Measurements from ENCODE around the gene IGFBP3. TPM values are rescaled to one million over a fixed set of nuclear protein-coding genes. Genes with fewer than 3 reads are reported as not detected.

The IGFBP3 gene
- total and polyA plus RNA-seq, 2 of the 13 experiments (the other 11 are each of a cell fraction or from before 2014, with no cell fraction given) = 57.5 TPM; not detected in 1

DNA sequence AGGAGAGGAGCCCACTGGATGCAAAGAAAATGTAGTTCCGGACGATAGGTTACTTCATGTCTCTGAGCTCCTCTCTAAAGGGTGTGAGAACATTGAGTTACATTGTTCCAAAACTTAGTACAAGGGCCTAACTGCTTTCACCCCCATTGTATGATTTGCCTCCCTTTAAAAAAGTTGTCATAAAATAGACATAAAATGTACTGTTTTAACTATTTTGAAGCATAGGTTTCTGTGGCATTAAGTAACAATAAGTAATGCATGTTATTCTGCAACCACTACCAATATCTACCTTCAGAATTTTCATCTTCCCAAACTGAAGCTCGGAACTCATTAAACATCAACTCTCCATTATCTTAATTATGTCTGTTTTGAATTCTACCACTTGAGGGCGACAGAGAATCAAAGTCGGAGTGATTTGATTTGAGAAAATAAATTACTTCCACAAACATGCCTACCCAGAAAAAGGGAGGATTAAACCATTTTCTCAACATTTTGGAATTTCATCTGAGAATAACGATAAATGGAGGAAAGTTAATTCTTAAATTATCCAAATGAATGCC is 30.1 kb downstream of the IGFBP3 start (continued):
- TF ChIP-seq, protein P1, sequence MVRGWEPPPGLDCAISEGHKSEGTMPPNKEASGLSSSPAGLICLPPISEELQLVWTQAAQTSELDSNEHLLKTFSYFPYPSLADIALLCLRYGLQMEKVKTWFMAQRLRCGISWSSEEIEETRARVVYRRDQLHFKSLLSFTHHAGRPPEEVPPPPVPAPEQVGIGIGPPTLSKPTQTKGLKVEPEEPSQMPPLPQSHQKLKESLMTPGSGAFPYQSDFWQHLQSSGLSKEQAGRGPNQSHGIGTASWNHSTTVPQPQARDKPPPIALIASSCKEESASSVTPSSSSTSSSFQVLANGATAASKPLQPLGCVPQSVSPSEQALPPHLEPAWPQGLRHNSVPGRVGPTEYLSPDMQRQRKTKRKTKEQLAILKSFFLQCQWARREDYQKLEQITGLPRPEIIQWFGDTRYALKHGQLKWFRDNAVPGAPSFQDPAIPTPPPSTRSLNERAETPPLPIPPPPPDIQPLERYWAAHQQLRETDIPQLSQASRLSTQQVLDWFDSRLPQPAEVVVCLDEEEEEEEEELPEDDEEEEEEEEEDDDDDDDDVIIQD (CRISPR knock-in tag; IDR thresholded peaks at IDR 0.05; ENCODE audit: low read depth) = no peak
- TF ChIP-seq, protein P2, sequence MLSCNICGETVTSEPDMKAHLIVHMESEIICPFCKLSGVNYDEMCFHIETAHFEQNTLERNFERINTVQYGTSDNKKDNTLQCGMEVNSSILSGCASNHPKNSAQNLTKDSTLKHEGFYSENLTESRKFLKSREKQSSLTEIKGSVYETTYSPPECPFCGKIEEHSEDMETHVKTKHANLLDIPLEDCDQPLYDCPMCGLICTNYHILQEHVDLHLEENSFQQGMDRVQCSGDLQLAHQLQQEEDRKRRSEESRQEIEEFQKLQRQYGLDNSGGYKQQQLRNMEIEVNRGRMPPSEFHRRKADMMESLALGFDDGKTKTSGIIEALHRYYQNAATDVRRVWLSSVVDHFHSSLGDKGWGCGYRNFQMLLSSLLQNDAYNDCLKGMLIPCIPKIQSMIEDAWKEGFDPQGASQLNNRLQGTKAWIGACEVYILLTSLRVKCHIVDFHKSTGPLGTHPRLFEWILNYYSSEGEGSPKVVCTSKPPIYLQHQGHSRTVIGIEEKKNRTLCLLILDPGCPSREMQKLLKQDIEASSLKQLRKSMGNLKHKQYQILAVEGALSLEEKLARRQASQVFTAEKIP (CRISPR knock-in tag; IDR thresholded peaks at IDR 0.05; ENCODE audit: borderline replicate concordance) = no peak
- TF ChIP-seq, protein P3, sequence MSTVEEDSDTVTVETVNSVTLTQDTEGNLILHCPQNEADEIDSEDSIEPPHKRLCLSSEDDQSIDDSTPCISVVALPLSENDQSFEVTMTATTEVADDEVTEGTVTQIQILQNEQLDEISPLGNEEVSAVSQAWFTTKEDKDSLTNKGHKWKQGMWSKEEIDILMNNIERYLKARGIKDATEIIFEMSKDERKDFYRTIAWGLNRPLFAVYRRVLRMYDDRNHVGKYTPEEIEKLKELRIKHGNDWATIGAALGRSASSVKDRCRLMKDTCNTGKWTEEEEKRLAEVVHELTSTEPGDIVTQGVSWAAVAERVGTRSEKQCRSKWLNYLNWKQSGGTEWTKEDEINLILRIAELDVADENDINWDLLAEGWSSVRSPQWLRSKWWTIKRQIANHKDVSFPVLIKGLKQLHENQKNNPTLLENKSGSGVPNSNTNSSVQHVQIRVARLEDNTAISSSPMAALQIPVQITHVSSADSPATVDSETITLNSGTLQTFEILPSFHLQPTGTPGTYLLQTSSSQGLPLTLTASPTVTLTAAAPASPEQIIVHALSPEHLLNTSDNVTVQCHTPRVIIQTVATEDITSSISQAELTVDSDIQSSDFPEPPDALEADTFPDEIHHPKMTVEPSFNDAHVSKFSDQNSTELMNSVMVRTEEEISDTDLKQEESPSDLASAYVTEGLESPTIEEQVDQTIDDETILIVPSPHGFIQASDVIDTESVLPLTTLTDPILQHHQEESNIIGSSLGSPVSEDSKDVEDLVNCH (CRISPR knock-in tag; IDR thresholded peaks at IDR 0.05) = no peak
- TF ChIP-seq ZSCAN12 (CRISPR knock-in tag; IDR thresholded peaks at IDR 0.05) = no peak
- no peak for TF ChIP-seq KLF13 (CRISPR knock-in tag; IDR thresholded peaks at IDR 0.05)
- TF ChIP-seq ZNF17 (CRISPR knock-in tag; IDR thresholded peaks at IDR 0.05) = no peak
- TF ChIP-seq ETV5 (CRISPR knock-in tag; IDR thresholded peaks at IDR 0.05; ENCODE audit: borderline replicate concordance) = no peak
- no peak for TF ChIP-seq ZSCAN21 (CRISPR knock-in tag; IDR thresholded peaks at IDR 0.05; ENCODE audit: borderline replicate concordance)
- no peak for TF ChIP-seq MEIS1 (CRISPR knock-in tag; IDR thresholded peaks at IDR 0.05; ENCODE audit: borderline replicate concordance)
- TF ChIP-seq, protein P4, sequence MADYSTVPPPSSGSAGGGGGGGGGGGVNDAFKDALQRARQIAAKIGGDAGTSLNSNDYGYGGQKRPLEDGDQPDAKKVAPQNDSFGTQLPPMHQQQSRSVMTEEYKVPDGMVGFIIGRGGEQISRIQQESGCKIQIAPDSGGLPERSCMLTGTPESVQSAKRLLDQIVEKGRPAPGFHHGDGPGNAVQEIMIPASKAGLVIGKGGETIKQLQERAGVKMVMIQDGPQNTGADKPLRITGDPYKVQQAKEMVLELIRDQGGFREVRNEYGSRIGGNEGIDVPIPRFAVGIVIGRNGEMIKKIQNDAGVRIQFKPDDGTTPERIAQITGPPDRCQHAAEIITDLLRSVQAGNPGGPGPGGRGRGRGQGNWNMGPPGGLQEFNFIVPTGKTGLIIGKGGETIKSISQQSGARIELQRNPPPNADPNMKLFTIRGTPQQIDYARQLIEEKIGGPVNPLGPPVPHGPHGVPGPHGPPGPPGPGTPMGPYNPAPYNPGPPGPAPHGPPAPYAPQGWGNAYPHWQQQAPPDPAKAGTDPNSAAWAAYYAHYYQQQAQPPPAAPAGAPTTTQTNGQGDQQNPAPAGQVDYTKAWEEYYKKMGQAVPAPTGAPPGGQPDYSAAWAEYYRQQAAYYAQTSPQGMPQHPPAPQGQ (CRISPR knock-in tag; IDR thresholded peaks at IDR 0.05; ENCODE audit: borderline replicate concordance) = no peak; the same call in 1 of the 2 replicates
- TF ChIP-seq SMAD3 (CRISPR knock-in tag; IDR thresholded peaks at IDR 0.05) = 0 out of 2 replicates have a peak, but pooled peaks have one; percentile 14
- no peak for TF ChIP-seq SRF (IDR thresholded peaks at IDR 0.05; ENCODE audit: low read depth, low read length)
- TF ChIP-seq SNAI1 (CRISPR knock-in tag; IDR thresholded peaks at IDR 0.05; ENCODE audit: borderline replicate concordance) = peak; percentile 21; the same call in 1 of the 2 replicates
- TF ChIP-seq TARDBP (CRISPR knock-in tag; IDR thresholded peaks at IDR 0.05) = no peak; the same call in 1 of the 2 replicates
- no peak for TF ChIP-seq TMF1 (CRISPR knock-in tag; IDR thresholded peaks at IDR 0.05; ENCODE audit: low read depth)
- TF ChIP-seq, protein P5, sequence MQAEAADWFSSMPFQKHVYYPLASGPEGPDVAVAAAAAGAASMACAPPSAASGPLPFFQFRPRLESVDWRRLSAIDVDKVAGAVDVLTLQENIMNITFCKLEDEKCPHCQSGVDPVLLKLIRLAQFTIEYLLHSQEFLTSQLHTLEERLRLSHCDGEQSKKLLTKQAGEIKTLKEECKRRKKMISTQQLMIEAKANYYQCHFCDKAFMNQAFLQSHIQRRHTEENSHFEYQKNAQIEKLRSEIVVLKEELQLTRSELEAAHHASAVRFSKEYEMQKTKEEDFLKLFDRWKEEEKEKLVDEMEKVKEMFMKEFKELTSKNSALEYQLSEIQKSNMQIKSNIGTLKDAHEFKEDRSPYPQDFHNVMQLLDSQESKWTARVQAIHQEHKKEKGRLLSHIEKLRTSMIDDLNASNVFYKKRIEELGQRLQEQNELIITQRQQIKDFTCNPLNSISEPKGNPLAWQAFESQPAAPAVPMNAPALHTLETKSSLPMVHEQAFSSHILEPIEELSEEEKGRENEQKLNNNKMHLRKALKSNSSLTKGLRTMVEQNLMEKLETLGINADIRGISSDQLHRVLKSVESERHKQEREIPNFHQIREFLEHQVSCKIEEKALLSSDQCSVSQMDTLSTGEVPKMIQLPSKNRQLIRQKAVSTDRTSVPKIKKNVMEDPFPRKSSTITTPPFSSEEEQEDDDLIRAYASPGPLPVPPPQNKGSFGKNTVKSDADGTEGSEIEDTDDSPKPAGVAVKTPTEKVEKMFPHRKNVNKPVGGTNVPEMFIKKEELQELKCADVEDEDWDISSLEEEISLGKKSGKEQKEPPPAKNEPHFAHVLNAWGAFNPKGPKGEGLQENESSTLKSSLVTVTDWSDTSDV (CRISPR knock-in tag; IDR thresholded peaks at IDR 0.05) = no peak
- no peak for TF ChIP-seq ZNF263 (CRISPR knock-in tag; IDR thresholded peaks at IDR 0.05)
- TF ChIP-seq, protein P6, sequence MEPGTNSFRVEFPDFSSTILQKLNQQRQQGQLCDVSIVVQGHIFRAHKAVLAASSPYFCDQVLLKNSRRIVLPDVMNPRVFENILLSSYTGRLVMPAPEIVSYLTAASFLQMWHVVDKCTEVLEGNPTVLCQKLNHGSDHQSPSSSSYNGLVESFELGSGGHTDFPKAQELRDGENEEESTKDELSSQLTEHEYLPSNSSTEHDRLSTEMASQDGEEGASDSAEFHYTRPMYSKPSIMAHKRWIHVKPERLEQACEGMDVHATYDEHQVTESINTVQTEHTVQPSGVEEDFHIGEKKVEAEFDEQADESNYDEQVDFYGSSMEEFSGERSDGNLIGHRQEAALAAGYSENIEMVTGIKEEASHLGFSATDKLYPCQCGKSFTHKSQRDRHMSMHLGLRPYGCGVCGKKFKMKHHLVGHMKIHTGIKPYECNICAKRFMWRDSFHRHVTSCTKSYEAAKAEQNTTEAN (CRISPR knock-in tag; conservative IDR thresholded peaks at IDR 0.05) = no peak

Measured in HepG2 (cell line).